ENCODE data around the gene MAT2B.

GRCh38 chr5:163551156-163551555 is 45.7 kb downstream of the MAT2B start:
- no peak for TF ChIP-seq EZH2phosphoT487 (conservative IDR thresholded peaks at IDR 0.05; ENCODE audit: low read length)
- TF ChIP-seq CTCF (IDR thresholded peaks at IDR 0.05; ENCODE audit: insufficient read depth, low read length, poor library complexity, severe bottlenecking), result no peak

All from SU-DHL-6 (cell line).